GM19438 (cell line): Measurements from ENCODE around the gene CACNA1C.

Experiments
- ATAC-seq: cut with Tn5 transposase; IDR thresholded peaks from one replicate; pipeline ENCODE4 v1.9.1; 2021; ENCODE audit warnings: low read depth; ENCODE audit not compliant: unreplicated experiment

CACNA1C gene

DNA sequence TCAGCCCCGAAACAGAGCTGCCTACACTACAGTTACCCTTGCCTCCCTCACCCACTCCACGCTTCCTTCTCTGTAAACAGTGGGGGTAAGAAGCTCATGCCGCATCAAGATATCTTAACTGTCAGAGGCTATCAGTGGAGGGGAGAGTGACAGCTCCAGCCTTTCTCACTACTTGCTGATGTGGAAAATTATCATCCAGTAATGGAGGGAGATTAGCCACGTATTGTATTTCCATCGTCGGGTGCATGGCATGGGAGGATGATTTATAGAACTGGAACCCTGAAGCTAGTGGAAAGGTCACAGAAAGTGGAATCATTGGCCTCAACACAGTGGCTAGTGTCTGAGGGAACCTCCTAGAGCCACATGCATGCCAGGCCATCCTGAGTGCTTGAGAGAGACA, 471.1 kb downstream of the CACNA1C start:
- ATAC-seq: no peak

DNA sequence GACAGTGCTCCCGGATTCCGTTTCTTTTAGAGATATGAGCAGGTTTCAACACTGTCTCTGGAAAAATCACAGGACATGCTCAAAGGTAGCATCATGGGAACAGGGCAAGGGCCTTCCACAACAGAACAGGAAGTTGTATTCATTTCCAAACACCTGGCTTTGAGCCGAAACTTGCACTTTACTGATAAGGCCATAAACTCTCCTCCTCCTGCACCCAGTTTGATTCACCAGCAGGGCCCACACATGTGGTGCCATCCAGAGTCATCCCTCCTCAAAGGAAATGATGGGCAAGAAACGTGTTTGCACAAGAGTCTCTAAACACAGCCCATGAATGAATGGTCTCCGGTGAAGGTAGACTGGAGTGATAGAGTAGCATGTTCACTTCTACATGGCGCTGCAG, 473.6 kb downstream of the CACNA1C start:
- no peak for ATAC-seq

DNA sequence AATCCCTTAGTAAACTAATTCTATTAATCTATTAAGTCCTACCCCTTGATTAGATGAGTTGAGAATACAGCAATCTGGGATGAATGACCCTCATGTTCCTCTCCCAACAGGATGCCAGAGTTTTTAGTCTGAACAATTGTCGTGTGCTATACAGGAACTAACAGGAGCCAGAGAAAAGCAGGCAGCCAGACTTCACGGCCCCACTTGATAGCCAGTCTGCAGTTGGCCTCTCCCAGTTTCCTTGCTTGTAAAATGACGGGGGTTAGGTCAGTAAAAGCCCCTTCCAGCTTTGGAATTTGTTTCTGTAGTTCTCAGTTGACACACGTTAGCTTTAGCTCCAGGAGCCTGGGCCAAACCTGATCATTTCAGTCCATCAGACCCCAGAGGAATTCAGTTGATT, 475.2 kb downstream of the CACNA1C start:
- ATAC-seq: no peak

DNA sequence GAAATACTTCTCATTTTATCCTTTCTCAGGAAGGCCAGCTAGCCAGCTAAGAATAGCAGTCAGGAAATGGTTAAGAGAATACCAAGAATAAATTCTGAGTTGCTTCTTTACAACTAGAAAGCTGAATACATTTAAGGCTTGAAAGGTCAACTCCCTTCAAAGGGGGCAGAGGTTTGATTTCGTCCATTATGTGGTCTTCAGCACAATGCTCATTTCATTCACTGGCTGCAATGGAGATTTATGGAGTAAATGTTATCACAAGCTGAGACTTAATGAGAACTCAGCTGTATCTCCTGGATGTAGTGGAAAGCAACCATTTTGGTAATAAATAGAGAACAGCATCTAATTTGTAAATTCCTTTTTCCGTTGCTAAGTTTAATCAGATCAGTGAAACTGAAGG, 477.0 kb downstream of the CACNA1C start:
- ATAC-seq: no peak

GRCh38 chr12:2531371-2531770, 478.6 kb downstream of the CACNA1C start:
- no peak for ATAC-seq

- ATAC-seq: no peak
Measured at GRCh38 chr12:2533036-2533435, 480.2 kb downstream of the CACNA1C start.

DNA sequence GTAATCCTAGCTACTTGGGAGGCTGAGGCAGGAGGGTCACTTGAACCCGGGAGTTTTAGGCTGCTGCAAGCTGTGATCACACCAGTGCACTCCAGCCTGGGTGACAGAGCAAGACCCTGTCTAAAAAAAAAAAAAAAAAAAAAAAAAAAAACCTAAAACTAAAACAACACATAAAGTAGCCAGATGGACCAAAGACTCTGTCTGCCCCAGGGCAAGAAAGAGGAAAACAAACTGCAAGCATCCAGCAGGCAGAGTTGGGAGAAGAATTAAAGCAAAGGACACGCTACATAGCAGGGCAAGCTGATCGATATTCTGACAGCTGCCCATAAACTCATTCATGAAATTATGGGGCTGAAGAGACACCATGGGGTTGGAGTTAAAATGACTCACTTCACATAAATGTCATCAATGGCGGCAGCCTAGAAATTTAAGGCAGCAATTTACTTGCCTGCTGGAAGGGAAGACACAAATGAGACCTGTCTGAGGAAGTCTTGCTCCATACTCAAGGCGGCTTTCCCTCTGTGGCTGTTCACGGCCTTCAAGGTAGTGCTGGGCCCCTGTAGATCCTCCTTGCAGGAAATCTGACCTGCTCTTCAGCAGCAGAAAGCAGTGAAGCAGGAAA, 482.9 kb downstream of the CACNA1C start:
- no peak for ATAC-seq

DNA sequence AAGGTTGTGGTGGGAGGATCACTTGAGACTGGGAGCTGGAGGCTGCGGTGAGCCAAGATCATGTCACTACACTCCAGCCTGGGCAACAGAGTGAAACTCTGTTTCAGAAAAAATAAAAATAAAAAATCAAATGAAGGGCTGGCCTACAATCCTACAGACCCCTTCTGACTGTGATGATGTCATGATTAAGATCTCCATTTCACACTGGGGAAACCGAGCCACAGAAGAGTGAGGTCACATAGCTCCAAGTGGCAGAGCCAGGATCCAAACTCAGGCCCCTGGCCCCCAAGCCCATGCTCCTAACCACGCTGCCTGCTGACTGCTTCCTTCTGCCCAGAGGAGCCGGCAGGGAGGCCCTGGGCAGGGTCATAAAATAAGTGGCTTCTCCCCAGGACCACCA, 483.9 kb downstream of the CACNA1C start:
- ATAC-seq: no peak

- no peak for ATAC-seq
Measured at GRCh38 chr12:2537868-2538541, 485.2 kb downstream of the CACNA1C start.

- ATAC-seq: no peak
Measured at GRCh38 chr12:2539938-2540337, 487.2 kb downstream of the CACNA1C start.

GRCh38 chr12:2540535-2540941, 487.8 kb downstream of the CACNA1C start:
- no peak for ATAC-seq

DNA sequence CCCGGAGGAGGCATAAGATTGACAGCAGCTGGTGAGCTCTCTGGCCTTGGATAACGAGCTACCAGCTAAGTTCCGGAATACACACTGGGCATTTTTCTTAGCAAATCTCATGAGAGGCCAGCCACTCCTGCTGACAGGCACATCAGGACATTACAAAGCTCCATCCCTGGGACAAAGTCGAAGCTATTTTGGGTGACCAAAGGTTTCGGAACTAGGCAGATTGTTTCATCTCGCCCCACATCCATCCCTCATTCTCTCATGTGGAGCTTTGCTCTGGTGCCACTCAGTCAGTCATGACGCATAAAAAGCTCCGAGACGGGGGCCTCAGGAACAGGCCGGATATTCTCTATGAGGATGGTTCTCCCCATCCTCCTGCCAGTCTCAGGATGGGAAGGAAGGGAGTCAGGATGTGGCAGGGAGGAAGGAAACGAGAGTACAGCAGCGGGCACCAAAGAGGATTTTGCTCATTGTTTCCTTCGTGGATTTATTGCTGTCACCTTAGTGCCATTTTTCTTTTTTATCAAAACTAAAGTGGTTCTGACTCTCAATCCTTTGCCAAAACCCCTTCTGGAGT, 488.9 kb downstream of the CACNA1C start:
- ATAC-seq: no peak

- ATAC-seq: no peak
Measured at GRCh38 chr12:2543801-2544200, 491.0 kb downstream of the CACNA1C start.

DNA sequence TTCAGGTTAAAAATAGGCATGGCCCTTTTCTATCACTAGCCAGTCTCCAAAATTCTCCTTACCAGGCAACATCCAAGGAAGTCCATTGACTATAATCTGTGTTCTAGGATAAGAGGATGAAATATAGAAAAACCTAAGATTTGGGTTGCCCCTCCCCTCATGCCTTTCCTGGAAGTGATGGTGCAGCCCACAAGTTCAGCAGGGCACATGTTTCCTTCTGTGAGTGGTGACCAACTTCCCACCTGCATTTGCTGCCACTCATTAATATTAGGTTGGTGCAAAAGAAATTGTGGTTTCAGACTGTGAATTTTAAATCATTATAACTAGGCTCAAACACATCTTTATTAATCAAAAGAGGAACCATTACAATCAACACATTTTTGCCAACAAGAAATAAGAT, 491.4 kb downstream of the CACNA1C start:
- ATAC-seq: no peak

- no peak for ATAC-seq
Measured at GRCh38 chr12:2547273-2548044, 494.7 kb downstream of the CACNA1C start.

DNA sequence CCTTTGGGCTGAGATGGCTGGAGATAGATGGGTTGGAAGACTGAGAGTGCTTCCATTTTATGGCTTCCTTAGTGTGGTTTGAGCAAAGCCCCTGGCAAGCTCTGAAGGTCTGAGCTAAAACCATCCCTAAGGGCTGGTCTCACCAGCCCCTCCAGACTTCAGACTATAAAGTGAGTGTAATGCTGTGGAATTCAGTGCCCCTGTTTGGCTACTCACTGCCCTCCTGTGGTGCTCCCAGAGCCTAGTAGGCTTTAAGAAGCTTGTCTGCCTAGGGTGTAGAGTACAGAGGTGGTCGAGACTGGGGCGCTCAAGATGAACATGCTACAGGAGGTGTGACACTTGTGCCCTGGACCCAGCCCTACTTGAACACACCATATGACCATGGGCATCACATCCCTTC, 495.3 kb downstream of the CACNA1C start:
- ATAC-seq: no peak

- no peak for ATAC-seq
Measured at GRCh38 chr12:2550561-2551411, 498.0 kb downstream of the CACNA1C start.

DNA sequence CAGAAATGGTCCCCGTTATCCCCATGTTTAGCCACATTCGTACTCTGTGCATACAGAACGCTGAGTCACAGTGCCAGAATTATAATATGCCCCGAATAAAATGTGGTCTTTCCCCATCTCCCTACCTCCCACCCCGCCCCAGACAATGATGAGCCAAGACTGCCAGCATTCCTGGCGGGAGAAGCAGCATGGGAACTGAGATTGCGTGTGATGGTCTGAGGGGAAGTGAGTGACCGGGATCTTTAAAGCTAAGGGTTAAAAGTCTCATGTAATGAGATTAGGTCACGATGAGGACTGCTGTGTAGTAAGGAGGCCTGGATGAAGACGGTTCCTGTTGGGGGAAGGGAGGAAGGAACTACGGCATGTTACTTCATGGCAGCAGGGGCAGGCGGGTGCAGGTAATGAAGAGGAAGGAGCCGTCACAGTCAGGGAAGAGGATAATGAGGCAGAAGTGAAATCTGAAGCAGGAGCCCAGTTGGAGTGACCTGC, 498.7 kb downstream of the CACNA1C start:
- no peak for ATAC-seq

DNA sequence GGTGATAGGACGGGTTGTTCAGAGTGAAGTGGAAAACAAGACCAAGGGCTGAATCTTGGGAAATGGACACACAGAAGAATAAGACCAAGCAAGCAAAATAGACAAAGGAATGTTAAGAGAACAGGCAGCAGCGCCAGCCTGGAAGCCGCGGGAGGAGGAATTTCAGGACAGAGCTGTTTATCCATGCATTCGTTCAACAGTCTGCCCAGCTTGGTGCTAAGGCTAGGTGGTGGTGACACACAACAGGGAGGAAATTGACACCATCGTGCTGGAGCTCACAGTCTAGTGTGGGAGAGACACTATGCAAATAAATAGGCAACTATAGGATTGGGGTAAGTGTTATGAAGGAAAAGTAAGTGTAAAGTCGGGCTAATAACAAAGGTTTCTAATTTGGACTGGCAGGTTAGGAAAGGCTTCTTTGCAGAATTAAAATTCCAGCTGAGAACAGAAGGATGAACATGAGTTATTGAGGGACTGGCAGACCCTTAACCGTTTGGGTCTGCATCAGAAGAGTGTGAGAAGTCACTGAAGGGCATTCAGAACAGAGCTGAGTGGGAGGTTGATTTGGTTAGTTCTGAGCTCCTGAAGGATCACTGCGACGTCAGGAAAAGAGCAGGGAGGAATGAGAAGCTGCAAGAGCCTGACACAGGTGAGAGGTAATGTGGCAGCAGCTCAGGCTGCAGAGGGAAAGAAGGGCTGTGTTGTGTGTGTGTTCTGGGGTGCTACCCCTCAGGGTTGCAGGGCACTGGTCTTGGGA, 499.4 kb downstream of the CACNA1C start:
- ATAC-seq: no peak
